DMS 273 treated with DMSO at 0.1 percent for 48 hours (cell line): ENCODE results near the gene RANBP10.

ENCODE experiments used
- DNase-seq: peaks from one replicate; lab custom pipeline; 2025; lab: John Stamatoyannopoulos, UW

The RANBP10 gene

DNA sequence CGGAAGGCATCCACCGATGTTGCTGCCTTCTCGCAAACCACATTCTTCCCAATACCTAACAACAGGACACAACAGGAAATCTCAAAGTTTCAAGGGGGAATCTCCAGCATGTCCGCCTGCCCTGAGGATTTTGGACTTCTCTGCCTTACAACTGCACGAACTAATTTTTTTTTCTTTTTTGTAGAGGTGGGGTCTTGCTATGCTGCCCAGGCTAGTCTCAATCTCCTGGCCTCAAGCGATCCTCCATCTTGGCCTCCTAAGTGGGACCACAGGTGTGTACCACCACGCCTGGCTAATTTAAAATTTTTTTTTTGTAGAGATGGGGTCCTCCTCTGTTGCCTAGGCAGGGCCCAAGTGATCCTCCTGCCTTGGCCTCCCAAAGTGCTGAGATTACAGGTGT, 130.4 kb downstream of the RANBP10 start:
- no peak for DNase-seq

DNA sequence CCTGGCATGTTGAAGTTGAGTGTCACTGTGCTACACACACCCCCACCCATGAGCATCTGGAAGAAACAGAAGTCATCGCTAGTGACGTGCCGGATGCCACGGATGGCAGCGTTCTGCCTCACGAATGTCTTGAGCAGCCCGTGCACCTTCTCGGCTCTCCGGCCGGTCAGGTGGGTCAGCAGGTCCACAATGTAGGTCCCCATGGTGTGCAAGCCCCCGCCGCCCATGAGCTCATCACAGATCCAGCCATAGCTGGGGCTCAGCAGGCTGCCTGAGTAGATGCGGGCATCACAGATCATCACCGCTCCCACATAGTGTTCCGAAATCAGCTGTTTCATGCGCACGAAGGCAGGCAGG, 130.8 kb downstream of the RANBP10 start:
- no peak for DNase-seq

- DNase-seq = no peak
These were observed 131.3 kb downstream of the RANBP10 start for GRCh38 chr16:67674851-67675578.

DNA sequence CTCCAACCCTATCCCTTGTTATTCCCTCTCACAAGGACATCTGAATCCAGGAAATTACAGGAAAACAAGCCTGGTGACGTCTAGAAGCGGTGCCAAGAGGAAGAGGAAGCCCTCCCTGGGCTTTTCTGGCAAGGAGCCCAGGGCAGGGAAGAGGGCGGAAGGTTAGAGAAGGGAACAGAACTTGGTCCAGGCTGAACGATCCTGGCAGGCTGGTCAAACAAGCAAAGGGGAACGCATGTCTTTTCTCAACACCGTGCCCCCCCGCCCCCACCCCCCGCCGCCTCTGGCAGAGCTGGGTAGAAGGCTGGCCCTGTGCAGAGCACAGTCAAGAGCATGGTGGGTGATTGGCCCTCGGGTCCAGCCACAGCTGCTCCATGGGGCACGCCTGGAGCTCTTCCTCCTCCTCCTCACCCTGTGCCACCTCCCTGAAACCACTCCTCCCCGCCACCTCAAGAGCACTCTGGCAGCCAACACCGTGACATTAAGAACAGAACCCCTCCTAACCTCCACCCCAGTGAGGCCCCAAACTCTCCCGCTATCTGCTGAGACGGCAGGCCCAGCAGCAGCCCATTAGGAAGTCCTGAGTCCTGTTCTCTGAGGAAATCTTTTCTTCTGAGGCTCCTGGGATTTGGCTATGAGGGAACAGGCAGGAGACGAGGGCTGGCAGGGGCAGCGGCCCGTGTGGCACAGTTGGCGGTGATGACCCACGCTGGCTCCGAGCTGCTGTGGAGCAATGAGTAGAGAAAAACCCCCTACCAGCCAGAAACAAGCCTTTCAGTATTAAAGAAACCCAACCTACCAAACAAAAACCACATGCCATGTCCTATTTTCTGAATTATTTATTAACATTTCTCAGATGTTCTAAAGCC, 132.4 kb downstream of the RANBP10 start:
- DNase-seq = no peak
